Stimulated activated CD8-positive, alpha-beta memory T cell treated with anti-CD3 and anti-CD28 coated beads, Interleukin-7, amount 100 ng/mL, for 1 hour (primary cell): ENCODE results near the gene CDH23.

Source experiments
- DNase-seq, 2 donors: peaks; one replicate each; pipeline ENCODE4 v3.0.0-alpha.2; 2020; ENCODE audit warnings: low read depth in 2 of 2

Gene CDH23

DNA sequence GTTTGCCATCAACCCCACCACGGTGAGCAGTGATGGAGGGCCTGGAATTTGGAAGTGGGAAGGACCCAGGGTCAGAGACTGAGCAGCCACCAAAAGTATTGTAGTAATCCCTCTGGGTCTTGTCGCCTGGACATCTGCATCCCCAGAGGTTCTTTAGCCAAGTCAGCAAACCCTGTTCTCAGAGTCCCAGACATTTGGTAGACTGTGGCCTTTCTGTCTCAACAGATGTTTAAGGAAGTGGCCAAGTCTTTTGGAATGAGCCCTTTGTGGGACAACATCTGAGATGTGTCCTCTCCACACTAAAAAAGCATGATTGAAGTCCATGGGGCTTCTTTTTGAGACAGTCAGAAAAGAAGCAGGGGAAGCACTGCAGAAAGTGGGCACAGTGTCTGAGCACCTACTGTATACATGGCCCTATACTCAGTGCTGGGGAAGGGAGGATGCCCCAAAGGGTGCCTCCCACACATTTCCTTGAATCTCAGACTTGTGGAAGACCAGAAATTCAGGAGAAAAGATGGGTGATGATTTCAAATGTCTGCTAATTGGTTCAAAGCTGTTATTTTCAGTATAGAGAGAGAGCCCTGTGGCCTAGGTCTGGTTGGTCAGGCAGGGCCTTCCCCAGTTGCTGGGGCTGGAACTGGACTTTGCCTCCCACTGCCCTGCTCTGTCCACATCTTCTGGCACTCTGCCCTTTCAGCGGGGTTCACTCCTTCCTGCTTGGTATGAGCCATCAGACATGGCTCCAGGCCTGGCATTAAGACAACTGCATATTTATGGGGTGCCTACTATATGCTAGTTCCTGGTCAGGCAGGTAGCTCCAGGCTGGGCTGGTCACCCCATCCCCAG, 403.1 kb downstream of the CDH23 start:
- no peak for DNase-seq

- DNase-seq = no peak
These were observed 404.6 kb downstream of the CDH23 start for GRCh38 chr10:71801361-71801760.

GRCh38 chr10:71802235-71802634, 405.5 kb downstream of the CDH23 start:
- DNase-seq = no peak

GRCh38 chr10:71802715-71803488, 406.2 kb downstream of the CDH23 start:
- no peak for DNase-seq

DNA sequence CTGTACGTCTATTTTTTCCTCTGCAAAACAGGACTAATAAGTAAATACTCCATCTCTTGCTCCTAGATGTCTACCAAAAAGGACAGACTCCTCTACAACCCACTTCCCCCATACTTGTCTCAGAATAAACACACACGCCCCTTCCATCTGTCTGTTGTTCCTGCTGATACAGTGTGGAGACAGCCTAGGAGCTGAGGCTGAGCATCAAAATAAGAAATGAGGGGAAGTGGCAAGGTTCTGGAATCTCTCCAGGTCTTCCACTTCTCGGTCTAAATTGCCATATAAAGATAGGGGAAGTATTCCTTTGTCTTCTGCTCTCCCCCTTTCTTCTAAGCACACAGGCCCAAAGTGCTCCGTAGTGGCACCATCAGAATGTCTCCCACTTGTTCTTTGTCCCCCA, 407.4 kb downstream of the CDH23 start:
- no peak for DNase-seq

- DNase-seq = no peak
These were observed 409.3 kb downstream of the CDH23 start for GRCh38 chr10:71805776-71806703.

GRCh38 chr10:71806704-71807556, 410.2 kb downstream of the CDH23 start:
- no peak for DNase-seq

DNA sequence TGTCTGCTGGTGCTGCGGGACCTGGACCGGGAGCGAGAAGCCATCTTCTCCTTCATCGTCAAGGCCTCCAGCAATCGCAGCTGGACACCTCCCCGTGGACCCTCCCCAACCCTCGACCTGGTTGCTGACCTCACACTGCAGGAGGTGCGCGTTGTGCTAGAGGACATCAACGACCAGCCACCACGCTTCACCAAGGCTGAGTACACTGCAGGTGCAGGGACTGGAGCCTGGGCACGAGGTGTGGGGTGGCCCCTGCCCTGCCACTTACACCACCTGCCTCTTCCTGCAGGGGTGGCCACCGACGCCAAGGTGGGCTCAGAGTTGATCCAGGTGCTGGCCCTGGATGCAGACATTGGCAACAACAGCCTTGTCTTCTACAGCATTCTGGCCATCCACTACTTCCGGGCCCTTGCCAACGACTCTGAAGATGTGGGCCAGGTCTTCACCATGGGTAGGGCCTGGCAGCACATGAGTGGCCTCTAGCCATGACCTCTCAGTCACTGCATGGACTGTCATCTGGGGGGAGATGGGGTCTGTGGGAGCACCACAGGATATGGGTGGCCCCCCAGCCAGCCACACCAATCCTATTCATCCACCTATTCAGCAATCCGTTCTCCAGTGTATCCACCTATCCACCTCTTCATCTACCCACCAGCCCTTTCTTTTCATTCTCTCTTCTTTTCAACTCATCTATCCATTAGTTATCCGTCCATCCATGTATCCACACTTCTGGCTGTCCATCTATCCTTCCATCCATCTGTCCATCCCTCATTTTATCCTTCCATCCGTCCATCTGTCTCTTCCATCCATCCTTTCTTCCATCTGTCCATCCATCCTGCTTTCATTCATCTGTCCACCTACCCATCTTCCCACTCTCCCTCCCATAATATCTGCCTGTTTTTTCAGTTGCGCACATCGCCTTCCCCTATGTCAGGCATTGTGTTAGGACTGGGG, 411.1 kb downstream of the CDH23 start:
- no peak for DNase-seq

GRCh38 chr10:71809628-71810027, 412.9 kb downstream of the CDH23 start:
- DNase-seq = no peak

- DNase-seq = no peak
These were observed 413.5 kb downstream of the CDH23 start for GRCh38 chr10:71810048-71810750.

GRCh38 chr10:71811351-71811750, 414.6 kb downstream of the CDH23 start:
- no peak for DNase-seq

GRCh38 chr10:71812016-71812912, 415.5 kb downstream of the CDH23 start:
- DNase-seq = peak; percentile 48 to 68

DNA sequence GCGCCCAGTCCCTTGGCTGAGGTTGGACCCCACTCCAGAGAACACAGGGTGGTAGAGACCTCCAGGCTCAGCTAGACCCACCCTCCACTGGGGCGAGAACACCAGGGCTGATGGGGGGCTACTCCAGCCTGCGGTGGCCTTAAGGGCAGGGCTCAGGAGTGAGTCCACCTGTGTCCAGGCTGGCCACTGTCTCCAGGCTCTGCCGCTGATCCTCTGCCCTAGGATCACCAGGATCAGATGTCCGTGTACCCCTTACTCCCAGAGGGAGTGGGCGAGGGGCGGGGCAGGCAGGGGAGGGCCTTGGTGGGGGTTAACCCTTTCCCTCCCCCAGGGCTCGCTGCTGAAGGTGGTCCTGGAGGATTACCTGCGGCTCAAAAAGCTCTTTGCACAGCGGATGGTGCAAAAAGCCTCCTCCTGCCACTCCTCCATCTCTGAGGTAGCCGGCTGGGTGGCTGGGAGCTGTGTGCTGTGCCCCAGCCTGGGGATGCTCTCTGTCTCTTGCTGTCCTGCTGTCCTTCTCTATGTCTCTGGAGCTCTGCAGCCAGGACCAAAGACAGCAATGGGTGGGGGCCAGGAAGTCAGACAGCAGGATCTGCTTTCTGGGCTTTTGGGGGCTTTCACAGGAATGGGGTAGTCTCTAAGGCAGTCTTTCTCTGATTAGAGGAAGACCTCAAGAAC, 416.3 kb downstream of the CDH23 start:
- DNase-seq = no peak

DNA sequence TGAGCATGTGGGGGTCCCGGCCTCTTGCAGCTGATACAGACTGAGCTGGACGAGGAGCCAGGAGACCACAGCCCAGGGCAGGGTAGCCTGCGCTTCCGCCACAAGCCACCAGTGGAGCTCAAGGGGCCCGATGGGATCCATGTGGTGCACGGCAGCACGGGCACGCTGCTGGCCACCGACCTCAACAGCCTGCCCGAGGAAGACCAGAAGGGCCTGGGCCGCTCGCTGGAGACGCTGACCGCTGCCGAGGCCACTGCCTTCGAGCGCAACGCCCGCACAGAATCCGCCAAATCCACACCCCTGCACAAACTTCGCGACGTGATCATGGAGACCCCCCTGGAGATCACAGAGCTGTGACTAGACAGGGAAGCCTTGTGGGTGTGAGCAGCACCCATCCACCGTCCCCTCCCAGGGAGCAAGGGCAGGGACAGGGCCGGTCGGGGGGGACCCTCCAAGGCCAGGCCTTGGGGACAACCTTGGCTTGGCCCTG, 418.2 kb downstream of the CDH23 start:
- DNase-seq = no peak

- DNase-seq = no peak
These were observed 418.9 kb downstream of the CDH23 start for GRCh38 chr10:71815515-71816130.

DNA sequence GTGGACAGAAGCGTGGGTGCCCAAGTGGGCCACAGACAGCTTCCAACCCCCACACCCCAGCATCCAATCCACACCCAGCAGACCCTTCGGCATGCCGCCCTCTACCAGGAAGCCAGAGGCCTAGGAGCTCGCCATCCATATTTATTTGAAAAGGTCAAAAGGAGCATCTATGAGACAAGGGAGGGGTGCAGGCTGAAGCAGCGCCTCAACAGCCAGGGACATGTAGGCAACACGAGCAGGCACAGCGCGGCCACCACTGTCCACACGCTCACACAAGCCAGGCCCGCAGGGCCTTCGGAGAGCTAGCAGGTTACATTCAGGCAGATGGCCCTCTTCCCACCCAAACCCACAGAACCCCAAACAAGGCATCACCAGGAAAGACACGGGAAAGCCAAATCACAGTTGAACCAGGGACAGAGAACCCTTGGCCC, 419.7 kb downstream of the CDH23 start:
- DNase-seq = no peak
